Fibroblast of lung (primary cell): ENCODE measurements around the gene GABPA.

ENCODE experiments used
- EZH2 ChIP-seq: IDR thresholded peaks from 2 replicates; pipeline ENCODE4 v1.5.1; 2012; ENCODE audit warnings: low read length, control low read depth, mild to moderate bottlenecking; ENCODE audit errors: missing control alignments
- TF ChIP-seq, protein P1 (sequence below), 2 donors: IDR thresholded peaks in 1 of 2; conservative IDR thresholded peaks in 1 of 2; 1 replicate in 1 of 2; 2 replicates in 1 of 2; pipeline ENCODE4 v1.5.1; 2011 to 2012; ENCODE audit warnings: low read length in 2 of 2, control low read depth in 1 of 2, inconsistent platforms in 1 of 2, low read depth in 1 of 2, mild to moderate bottlenecking in 1 of 2

DNA sequence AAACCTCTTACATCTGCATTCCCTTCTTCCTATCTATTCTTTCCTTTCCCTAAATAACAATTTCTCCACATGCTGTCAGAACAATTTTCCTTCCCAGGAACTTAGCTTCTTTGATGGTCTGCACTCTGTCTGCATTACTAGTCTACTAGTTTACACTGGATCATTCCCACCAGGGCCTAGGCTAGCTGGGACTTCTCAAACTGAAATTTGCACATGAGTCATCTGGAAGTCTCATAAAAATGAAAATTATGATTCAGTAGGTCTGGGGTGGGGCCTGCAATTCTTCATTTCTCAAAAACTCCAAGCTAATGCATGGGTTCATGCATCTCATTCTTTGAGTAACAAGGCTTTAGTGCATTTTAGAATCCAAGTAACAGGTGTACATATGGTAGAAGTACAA lies 74.2 kb downstream of the GABPA start:
- TF ChIP-seq, protein P1, sequence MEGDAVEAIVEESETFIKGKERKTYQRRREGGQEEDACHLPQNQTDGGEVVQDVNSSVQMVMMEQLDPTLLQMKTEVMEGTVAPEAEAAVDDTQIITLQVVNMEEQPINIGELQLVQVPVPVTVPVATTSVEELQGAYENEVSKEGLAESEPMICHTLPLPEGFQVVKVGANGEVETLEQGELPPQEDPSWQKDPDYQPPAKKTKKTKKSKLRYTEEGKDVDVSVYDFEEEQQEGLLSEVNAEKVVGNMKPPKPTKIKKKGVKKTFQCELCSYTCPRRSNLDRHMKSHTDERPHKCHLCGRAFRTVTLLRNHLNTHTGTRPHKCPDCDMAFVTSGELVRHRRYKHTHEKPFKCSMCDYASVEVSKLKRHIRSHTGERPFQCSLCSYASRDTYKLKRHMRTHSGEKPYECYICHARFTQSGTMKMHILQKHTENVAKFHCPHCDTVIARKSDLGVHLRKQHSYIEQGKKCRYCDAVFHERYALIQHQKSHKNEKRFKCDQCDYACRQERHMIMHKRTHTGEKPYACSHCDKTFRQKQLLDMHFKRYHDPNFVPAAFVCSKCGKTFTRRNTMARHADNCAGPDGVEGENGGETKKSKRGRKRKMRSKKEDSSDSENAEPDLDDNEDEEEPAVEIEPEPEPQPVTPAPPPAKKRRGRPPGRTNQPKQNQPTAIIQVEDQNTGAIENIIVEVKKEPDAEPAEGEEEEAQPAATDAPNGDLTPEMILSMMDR (conservative IDR thresholded peaks at IDR 0.05 in 1 of 2, IDR thresholded peaks at IDR 0.05 in 1 of 2; ENCODE audit: low read depth in 1 of 2, low read length in 2 of 2) = no peak
- no peak for TF ChIP-seq EZH2
